ENCODE measurements around the gene NXF1.
"Not testable (repeated sequence)": the region's sequence is repeated elsewhere in the genome, so short reads cannot be mapped to it uniquely, and the experiment has no call there.

The NXF1 gene

DNA sequence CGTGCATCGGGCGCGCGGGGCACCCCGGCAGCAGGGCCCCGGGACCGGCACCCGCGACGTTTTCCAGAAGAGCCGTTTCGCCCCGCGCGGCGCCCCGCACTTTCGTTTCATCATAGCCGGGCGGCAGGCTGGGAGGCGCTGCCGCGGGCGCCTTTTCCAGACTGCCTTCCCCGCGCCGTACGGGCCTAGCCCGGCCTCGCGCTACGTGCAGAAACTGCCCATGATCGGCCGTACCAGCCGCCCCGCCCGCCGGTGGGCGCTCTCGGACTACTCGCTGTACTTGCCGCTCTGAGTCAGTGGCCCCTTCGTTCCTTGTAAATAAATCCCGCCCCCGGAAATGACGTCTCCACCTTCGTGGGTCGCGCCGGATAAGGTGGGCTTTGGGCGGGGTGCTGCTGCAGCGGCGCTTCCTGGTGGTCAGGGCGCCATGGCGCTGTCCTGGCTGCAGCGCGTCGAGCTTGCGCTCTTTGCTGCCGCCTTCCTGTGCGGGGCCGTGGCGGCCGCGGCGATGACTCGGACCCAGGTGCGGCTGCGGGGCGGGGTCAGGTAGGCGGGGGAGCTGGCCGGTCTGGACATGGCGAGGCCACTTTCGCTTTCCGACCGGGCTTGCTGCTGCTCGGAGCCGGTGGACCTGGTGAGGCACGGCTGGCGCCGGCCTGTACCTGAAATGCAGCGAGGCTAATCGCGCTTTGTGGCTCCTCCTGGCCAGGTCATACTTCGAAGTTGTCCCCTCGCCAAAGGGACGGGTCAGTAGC, 18.1 kb downstream of the NXF1 start, which contains the start of gene TMEM179B:
TMEM179B (plus strand) TSS at position 398 of the 755 bp plus-strand sequence; CDS start at position 428, 30 bp downstream.
- DNase-seq (ENCODE audit: low spot score) = peak; percentile 98

DNA sequence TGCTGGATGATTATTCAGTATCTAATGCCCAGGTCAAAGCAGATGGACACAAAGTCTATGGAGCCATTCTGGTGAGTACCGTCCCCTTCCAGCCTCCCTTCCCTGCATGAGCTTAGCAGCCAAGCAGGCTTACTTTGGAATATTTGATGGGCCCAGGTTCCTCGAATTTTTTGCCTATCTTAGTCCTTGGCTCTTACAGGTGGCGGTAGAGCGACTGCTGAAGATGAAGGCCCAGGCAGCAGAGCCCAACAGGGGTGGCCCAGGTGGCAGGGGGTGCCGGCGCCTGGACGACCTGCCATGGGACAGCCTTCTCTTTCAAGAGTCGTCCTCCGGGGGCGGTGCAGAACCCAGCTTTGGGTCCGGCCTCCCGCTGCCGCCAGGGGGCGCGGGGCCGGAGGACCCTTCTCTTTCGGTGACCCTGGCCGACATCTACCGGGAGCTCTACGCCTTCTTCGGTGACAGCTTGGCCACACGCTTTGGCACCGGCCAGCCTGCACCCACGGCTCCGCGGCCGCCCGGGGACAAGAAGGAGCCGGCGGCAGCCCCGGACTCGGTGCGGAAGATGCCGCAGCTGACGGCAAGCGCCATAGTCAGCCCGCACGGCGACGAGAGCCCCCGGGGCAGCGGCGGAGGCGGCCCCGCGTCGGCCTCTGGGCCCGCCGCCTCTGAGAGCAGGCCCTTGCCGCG, 18.8 kb downstream of the NXF1 start:
- DNase-seq (ENCODE audit: low spot score) = peak; percentile 88

- no peak for DNase-seq (ENCODE audit: low spot score)
Measured at GRCh38 chr11:62782753-62783152, 22.5 kb downstream of the NXF1 start.

- DNase-seq (ENCODE audit: low spot score) = no peak
Measured at GRCh38 chr11:62778441-62778840, 26.8 kb downstream of the NXF1 start.

- no peak for DNase-seq (ENCODE audit: low spot score)
Measured at GRCh38 chr11:62777389-62777788, 27.9 kb downstream of the NXF1 start.

DNA sequence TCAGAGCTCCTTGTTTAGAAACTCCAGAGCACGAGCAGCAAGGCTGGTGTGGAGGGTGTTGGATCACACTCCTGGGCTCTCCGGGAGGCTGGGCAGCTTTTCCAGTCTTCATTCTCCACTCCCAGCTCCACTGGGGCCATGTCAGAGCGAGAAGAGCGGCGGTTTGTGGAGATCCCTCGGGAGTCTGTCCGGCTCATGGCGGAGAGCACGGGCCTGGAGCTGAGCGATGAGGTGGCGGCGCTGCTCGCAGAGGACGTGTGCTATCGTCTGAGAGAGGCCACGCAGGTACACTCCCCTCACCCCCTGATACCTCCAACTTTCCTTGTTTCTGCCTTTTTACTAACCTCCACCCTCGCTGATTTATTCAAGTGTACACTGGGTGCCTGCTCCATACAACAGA, 29.6 kb downstream of the NXF1 start:
- DNase-seq (ENCODE audit: low spot score) = no peak

GRCh38 chr11:62774407-62774806, 30.8 kb downstream of the NXF1 start:
- no peak for DNase-seq (ENCODE audit: low spot score)

- DNase-seq (ENCODE audit: low spot score) = peak; percentile 96
Measured at GRCh38 chr11:62771144-62772021, 33.9 kb downstream of the NXF1 start, which contains the start of gene TAF6L. Gene TAF6L (plus strand): TSS chr11:62771396. CDS start chr11:62775784, 4,388 bp downstream.

DNA sequence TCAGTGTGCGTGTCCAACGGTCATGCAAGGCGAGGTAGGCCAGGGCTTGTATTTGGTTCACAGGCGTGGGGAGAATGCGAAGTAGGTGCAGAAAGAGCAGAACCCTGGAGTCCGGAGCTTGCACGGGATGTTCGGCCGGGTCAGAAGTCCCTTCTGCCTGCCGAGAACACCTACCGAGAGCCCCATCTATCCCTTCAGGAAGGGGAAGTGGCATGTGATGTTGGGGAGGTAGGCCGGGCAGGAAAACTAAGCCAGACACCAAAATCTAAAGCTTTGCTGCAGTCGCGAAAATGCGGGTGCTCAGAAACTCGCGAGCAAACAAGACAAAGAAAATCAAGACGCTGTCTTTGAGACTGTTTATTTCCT, 34.5 kb downstream of the NXF1 start:
- DNase-seq (ENCODE audit: low spot score) = peak; percentile 21

- DNase-seq (ENCODE audit: low spot score) = peak; percentile 4
Measured at GRCh38 chr11:62760867-62761227, 44.4 kb downstream of the NXF1 start.

DNA sequence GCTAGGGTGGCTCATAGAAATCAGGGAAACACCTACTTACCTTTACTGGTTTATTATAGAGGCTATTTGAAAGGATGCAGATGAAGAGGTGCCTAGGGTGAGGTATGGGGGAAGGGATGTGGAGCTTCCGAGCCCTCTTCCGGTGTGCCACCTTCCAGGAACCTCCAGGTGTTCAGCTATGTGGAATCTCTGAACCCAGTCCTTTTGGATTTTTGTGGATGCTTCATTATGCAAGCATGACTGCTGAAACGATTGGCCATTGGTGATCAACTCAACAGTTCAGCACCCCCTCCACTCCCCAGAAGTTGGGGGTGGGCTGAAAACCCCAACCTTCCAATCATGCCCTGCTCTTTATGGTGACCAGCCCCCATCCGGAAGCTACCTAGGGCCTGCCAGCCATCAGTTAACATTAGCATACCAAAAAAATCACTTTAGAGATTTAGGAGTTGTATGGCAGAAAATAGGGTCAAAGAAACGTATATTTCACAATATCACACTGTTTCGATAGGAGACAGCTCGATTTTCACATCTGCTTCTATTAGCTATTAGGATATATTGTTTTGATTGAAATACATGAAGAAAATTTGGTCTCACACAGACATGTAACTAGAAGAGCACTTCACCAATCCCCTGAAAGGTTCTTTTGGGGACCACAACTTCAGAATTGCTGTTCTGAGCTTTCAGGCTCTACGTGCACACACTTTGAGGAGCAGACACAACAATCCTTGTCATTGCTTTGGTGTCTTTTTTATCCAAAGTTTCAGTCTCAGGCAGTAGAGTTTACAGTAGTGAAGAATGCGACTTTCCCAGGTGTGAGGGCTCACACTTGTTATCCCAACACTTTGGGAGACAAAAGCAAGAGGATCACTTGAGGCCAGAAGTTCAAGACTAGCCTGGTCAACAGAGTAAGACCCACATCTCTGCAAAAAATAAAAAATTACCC, 47.1 kb downstream of the NXF1 start:
- DNase-seq (ENCODE audit: low spot score) = no peak

GRCh38 chr11:62755086-62755615, 50.1 kb downstream of the NXF1 start:
- DNase-seq (ENCODE audit: low spot score) = no peak

- DNase-seq (ENCODE audit: low spot score) = peak; percentile 99
Measured at GRCh38 chr11:62753736-62754603, 51.3 kb downstream of the NXF1 start, which contains the start of gene ZBTB3. Gene ZBTB3 (minus strand): TSS chr11:62754160. CDS start chr11:62753664, 496 bp downstream.

- DNase-seq (ENCODE audit: low spot score) = no peak
Measured at GRCh38 chr11:62752994-62753735, 52.1 kb downstream of the NXF1 start.

- DNase-seq (ENCODE audit: low spot score) = no peak
Measured at GRCh38 chr11:62752177-62752785, 53.0 kb downstream of the NXF1 start.

- not testable (repeated sequence) for DNase-seq (ENCODE audit: low spot score)
Measured at GRCh38 chr11:62749931-62750330, 55.3 kb downstream of the NXF1 start.

GRCh38 chr11:62747475-62748160, 57.6 kb downstream of the NXF1 start:
- DNase-seq (ENCODE audit: low spot score) = no peak

Data from activated CD4-positive, alpha-beta T cell treated with anti-CD3 and anti-CD28 coated beads, Interleukin-2, Interleukin-4, amounts not matched to agents 100 ng/mL and 50 ng/mL, durations not matched to agents 16 hours and 8 hours (primary cell).